OCI-LY3 (cell line): ENCODE data around the gene G6PC3.

ENCODE experiments used
- H2AFZ ChIP-seq: fragments of 200-600, 300-600 bp; shearing (Covaris generic); 2 replicates; pipeline ENCODE4 v1.6.0; 2014; ENCODE audit warnings: antibody characterized with exemption, low read depth, low read length
- H3K27ac ChIP-seq: fragments of 200-600, 300-600 bp; sonication (generic); 2 replicates; pipeline ENCODE4 v1.5.1; 2014; ENCODE audit warnings: mild to moderate bottlenecking, low read length, moderate library complexity, mixed read lengths
- H3K27me3 ChIP-seq: fragments of 200-600, 300-600 bp; sonication (generic); 2 replicates; pipeline ENCODE4 v1.6.1; 2014; ENCODE audit warnings: low read depth, low read length, mixed read lengths
- H3K36me3 ChIP-seq: fragments of 200-600, 300-600 bp; sonication (generic); replicated peaks from 2 replicates; pipeline ENCODE3; 2014; ENCODE audit warnings: low read depth, low read length, mixed read lengths
- H3K4me1 ChIP-seq: fragments of 300-600, 200-600 bp; sonication (generic); 2 replicates; pipeline ENCODE4 v1.6.1; 2014; ENCODE audit warnings: low read length, mixed read lengths
- H3K4me2 ChIP-seq: fragments of 200-600, 300-600 bp; sonication (generic); 2 replicates; pipeline ENCODE4 v1.6.1; 2014; ENCODE audit warnings: low read length, mixed read lengths
- H3K4me3 ChIP-seq: fragments of 300-600, 200-600 bp; sonication (generic); 2 replicates; pipeline ENCODE4 v1.5.1; 2014; ENCODE audit warnings: antibody characterized with exemption, mild to moderate bottlenecking, low read length, moderate library complexity
- H3K79me2 ChIP-seq: fragments of 300-600, 200-600 bp; shearing (Covaris generic); 2 replicates; pipeline ENCODE4 v1.6.1; 2014; ENCODE audit warnings: mild to moderate bottlenecking, low read length, mixed read lengths
- H3K9ac ChIP-seq: fragments of 300-600, 200-600 bp; shearing (Covaris generic); 2 replicates; pipeline ENCODE4 v1.6.0; 2014; ENCODE audit warnings: mild to moderate bottlenecking, low read length, moderate library complexity
- H3K9me3 ChIP-seq: fragments of 200-600, 300-600 bp; shearing (Covaris generic); 2 replicates; pipeline ENCODE4 v1.6.1; 2014; ENCODE audit warnings: low read length, mixed read lengths; ENCODE audit not compliant: insufficient read depth
- H4K20me1 ChIP-seq: fragments of 200-600, 300-600 bp; sonication (generic); 2 replicates; pipeline ENCODE4 v1.6.1; 2016; ENCODE audit warnings: low read length, mixed read lengths; ENCODE audit not compliant: insufficient read depth
- EZH2phosphoT487 ChIP-seq: fragments of 200-600 bp; shearing (Covaris generic); IDR thresholded peaks from 2 replicates; pipeline ENCODE4 v1.6.1; 2018; ENCODE audit warnings: antibody characterized with exemption, mixed run types, low read depth
- TF ChIP-seq, protein P1 (sequence below): fragments of 200-600, 300-600 bp; sonication (generic); IDR thresholded peaks from 2 replicates; pipeline ENCODE4 v1.5.1; 2014; ENCODE audit warnings: antibody characterized with exemption, low read length, low read depth

Gene G6PC3

GRCh38 chr17:44105941-44106340 is 35.4 kb downstream of the G6PC3 start:
- TF ChIP-seq, protein P1, sequence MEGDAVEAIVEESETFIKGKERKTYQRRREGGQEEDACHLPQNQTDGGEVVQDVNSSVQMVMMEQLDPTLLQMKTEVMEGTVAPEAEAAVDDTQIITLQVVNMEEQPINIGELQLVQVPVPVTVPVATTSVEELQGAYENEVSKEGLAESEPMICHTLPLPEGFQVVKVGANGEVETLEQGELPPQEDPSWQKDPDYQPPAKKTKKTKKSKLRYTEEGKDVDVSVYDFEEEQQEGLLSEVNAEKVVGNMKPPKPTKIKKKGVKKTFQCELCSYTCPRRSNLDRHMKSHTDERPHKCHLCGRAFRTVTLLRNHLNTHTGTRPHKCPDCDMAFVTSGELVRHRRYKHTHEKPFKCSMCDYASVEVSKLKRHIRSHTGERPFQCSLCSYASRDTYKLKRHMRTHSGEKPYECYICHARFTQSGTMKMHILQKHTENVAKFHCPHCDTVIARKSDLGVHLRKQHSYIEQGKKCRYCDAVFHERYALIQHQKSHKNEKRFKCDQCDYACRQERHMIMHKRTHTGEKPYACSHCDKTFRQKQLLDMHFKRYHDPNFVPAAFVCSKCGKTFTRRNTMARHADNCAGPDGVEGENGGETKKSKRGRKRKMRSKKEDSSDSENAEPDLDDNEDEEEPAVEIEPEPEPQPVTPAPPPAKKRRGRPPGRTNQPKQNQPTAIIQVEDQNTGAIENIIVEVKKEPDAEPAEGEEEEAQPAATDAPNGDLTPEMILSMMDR = no peak
- no peak for TF ChIP-seq EZH2phosphoT487
- no peaks in the 10 kb centered on the region for H4K20me1 ChIP-seq
- no peak overlapping the region for H2AFZ ChIP-seq
- no peak overlapping the region for H3K9ac ChIP-seq
- H3K4me3 ChIP-seq = no peak overlapping the region
- H3K27me3 ChIP-seq = no peaks in the 10 kb centered on the region
- H3K4me2 ChIP-seq = no peak overlapping the region
- no peaks in the 10 kb centered on the region for H3K79me2 ChIP-seq
- H3K27ac ChIP-seq = no peak overlapping the region
- H3K4me1 ChIP-seq = peaks cover 7% of the 10 kb centered on the region
- H3K9me3 ChIP-seq = no peaks in the 10 kb centered on the region
- no peaks in the 10 kb centered on the region for H3K36me3 ChIP-seq

DNA sequence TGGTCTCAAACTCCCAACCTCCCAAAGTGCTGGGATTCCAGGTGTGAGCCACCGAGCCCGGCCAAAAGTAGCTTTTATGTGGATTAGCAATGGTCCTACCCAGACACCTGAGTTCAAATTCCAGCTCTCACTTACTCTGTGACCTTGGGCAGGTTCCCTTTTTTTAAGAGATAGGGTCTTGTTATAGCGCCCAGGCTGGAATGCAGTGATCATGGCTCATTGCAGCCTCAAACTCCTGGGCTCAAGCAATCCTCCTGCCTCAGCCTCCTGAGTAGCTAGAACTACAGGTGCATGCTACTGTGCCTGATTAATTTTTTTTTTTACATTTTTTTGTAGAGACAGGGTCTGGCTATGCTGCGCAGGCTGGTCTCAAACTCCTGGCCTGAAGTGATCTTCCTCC is 36.3 kb downstream of the G6PC3 start:
- Histone ChIP-seq H3K4me1 (peaks cover 16% of the 10 kb centered on the region), H3K79me2 (no peaks in the 10 kb centered on the region), H3K9ac (no peak overlapping the region), H3K36me3 (no peaks in the 10 kb centered on the region), H3K27me3 (no peaks in the 10 kb centered on the region), H2AFZ (no peak overlapping the region), H3K4me3 (no peak overlapping the region), H3K9me3 (no peaks in the 10 kb centered on the region), H3K27ac (no peak overlapping the region), H4K20me1 (no peaks in the 10 kb centered on the region), H3K4me2 (no peak overlapping the region)
- TF ChIP-seq EZH2phosphoT487 = no peak
- TF ChIP-seq, protein P1 = no peak

DNA sequence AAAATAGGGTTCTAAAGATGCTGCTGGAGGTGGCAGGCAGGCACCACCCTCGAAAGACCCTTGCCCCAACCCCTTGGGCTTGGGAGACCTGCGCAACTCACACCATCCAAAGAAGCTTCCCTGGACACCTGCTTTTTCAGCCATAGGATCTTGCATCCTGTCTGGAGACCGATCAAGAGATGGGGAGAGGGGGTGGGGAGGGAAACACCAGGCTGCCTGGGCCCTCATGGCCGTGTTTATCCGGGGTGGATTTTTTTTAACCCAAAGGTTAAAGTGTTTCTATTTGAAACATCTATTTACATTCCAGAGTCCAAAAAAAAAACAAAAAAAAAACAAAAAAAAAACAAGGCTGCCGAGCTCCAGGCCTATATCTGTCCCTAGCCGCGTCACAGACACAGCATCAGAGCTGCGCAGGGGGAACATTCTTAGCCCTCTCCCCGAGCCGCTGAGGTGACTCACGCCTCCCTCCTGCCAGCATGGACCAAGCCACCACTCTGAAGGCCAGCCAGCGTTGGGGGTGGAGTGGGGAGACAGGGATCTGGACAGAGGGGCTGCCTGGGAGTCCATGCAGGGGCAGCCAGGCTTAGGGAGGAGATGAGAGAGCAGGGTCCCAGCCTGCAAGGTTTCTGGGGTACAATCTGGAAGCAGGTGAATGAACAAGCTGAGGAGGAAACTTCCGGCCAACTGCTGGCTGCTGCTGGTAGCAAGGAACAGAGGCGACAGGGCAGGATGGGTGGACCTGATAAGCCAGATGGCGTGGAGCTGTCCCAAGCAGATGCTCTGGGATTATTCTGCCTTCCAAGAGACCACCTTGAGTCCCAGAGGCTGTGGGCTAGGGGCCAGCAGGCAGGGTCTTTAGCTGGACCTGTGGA is 38.1 kb downstream of the G6PC3 start:
- no peaks in the 10 kb centered on the region for H3K36me3 ChIP-seq
- peaks cover 19% of the 10 kb centered on the region for H3K4me1 ChIP-seq
- no peaks in the 10 kb centered on the region for H3K79me2 ChIP-seq
- no peaks in the 10 kb centered on the region for H3K27me3 ChIP-seq
- H3K9me3 ChIP-seq = no peaks in the 10 kb centered on the region
- no peak overlapping the region for H3K4me2 ChIP-seq
- TF ChIP-seq EZH2phosphoT487 = no peak
- TF ChIP-seq, protein P1 = no peak
- no peaks in the 10 kb centered on the region for H4K20me1 ChIP-seq
- H3K27ac ChIP-seq = no peak overlapping the region
- no peak overlapping the region for H2AFZ ChIP-seq
- no peak overlapping the region for H3K4me3 ChIP-seq
- H3K9ac ChIP-seq = no peak overlapping the region

GRCh38 chr17:44109312-44109630 is 38.7 kb downstream of the G6PC3 start:
- Histone ChIP-seq H3K9me3 (no peaks in the 10 kb centered on the region), H3K4me1 (peaks cover 19% of the 10 kb centered on the region), H3K36me3 (no peaks in the 10 kb centered on the region), H4K20me1 (no peaks in the 10 kb centered on the region), H3K4me2 (no peak overlapping the region), H3K4me3 (no peak overlapping the region), H2AFZ (no peak overlapping the region), H3K27ac (no peak overlapping the region), H3K27me3 (no peaks in the 10 kb centered on the region), H3K79me2 (no peaks in the 10 kb centered on the region), H3K9ac (no peak overlapping the region)
- TF ChIP-seq EZH2phosphoT487 = no peak
